ENCODE results near the gene NYAP1.

GRCh38 chr7:100504887-100505611 is 21.3 kb downstream of the NYAP1 start:
- no peak for TF ChIP-seq ZFX (IDR thresholded peaks at IDR 0.05)
- no peak for TF ChIP-seq CTCF (conservative IDR thresholded peaks at IDR 0.05)

Measured in C4-2B (cell line).